ENCODE data around the gene GRM4.
A peak's percentile ranks its signal among the peaks of the same experiment; 100 is the strongest.
"Not testable (repeated sequence)": the region's sequence is repeated elsewhere in the genome, so short reads cannot be mapped to it uniquely, and the experiment has no call there.

Gene GRM4

GRCh38 chr6:34020278-34020677, 125.6 kb downstream of the GRM4 start:
- DNase-seq, result no peak

- no peak for DNase-seq
Measured at GRCh38 chr6:34018961-34019606, 126.8 kb downstream of the GRM4 start.

GRCh38 chr6:34018026-34018425, 127.9 kb downstream of the GRM4 start:
- no peak for DNase-seq

DNA sequence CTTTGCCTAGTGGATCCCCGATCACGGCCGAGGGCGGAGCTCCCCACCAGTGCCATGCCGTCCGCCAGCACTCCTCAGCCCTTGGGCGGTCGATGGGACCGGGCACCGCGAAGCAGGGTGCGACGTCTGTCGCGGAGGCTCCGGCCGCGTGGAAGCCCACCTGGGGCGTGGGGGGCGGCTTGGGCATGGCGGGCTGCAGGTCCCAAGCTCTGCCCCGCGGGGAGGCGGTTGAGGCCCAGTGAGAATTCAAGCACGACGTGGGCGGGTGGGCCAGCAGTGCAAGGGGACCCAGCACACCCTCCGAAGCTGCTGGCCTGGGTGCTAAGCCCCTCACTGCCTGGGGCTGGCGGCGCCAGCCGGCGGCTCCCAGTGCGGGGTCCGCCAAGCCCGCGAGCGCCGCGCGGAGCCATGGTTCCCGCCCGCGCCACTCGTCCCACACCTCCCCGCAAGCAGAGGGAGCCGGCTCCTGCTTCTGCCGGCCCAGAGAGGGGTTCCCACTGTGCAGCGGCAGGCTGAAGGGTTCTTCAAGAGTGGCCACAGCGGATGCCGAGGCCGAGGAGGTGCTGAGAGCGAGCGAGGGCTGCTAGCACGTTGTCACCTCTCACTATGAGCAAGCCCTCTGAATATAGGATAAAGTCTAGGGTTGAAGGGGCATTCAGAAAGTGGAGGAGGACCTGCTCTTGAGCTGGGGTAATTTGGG, 128.6 kb downstream of the GRM4 start:
- no peak for DNase-seq

DNA sequence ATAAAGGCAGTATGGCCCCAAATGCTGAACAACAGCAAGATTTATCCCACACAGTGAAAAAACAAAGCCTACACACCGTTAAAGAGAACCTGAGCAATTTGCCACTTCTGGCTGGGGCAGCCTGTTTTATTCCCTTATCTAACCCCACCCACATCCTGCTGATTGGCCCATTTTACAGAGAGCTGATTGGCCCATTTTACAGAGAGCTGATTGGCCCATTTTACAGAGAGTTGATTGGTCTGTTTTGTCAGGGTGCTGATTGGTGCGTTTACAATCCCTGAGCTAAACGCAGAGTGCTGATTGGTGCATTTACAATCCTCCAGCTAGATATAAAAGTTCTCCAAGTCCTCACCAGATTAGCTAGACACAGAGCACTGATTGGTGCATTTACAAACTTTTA, 129.3 kb downstream of the GRM4 start:
- DNase-seq, result not testable (repeated sequence)

GRCh38 chr6:34015586-34015985, 130.3 kb downstream of the GRM4 start:
- peak; percentile 8 for DNase-seq

DNA sequence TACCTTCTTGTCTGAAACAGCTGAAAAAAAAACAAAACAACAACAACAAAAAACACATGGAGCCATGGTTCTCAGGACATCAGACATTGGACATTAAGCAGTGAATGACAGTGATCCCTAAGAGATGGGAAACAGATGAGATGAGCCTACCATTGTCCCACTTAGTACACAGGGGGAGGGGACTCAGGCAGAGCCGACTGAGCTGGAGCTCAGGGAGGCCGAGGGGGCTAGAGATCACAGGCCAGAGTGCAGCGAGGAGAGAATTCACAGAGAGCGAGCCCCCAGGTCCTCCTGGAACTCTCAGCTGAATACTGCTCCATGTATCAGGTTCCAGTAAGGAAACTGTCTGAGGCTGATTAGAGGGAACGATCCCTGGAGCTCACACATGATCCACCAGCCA, 134.6 kb downstream of the GRM4 start:
- no peak for DNase-seq

GRCh38 chr6:34005901-34006531, 139.9 kb downstream of the GRM4 start:
- no peak for DNase-seq

DNA sequence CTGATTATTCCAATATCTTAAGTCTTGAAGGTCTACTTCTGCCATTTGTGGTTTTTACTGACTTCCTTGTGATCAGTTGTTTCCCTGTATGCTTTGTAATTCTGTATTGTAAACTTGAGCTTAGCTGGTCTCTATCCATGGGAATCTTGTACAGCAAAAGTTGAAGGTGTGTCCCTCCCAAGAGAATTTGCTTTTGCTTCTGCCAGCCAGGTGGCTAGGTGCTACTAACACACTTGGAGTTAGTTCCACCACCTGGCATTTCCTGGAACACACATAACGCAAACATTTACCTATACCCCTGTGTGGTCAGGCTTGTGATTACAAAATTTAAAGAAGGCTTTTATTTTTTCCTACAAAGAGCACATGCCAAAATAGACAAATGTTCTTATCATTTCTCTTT, 141.2 kb downstream of the GRM4 start:
- DNase-seq, result no peak

- no peak for DNase-seq
Measured at GRCh38 chr6:34003962-34004361, 141.9 kb downstream of the GRM4 start.

DNA sequence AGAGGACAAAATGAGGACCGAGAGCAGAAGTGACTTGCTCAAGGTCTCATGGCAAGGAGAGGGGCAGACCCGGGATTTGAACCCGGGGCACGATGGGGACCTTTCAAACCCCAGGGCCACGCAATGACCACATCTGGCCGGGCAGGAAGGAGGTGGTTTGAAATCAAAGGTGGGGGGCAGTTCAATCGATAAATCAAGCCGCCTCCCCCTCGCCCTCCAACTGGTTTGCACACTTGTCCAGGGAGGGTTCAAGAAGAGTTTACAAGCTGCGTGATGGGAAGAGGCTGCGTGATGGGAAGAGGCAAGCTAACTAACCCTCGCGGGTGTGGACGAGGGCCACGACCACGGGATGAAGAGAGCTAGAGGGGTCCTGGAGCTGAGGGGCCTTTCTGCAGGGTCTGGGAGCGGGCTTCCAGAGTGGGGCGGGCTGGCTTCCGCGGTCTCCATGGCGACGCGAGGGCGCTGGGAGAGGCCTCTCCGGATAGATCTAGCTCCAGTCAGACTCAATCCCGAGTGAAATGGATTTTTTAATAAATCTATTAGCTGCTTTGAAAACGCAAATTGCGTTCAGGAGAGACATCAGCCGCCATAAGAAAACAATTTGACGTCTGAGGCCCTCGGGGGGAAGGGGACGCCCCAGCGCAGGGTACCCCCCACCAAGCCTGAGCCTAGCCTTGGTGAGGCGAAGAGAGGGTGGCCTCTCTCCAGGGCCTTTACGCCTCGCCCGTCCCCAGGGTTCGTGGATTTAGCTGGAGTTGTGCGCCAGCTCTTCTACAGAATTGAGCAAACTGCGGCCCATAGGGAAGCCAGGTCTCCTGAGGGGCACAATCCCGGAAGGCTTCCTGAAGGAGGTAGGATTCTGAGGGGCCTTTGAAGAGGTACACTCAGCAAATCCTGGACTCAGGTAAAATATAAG, 143.9 kb downstream of the GRM4 start:
- DNase-seq, result no peak

DNA sequence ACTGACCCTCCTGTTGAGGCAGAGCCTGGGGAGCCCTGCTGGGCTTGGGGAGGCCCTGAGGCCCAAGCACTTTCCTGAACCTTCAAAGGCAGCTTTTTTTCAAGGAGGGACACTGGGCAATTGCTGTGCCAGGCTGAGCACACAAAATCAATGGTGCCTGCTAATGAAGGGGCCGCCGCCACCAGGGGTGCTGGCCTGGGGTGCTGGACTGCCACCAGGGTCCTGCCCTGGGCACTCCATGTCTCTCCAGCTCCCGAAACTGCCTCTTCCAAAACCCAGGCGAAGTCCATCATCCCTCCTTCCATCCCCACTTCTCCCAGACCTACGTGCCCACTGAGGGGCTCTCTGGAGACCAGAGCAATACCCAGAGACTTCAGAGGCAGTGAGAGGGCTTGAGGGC, 145.6 kb downstream of the GRM4 start:
- DNase-seq, result no peak

- DNase-seq, result no peak
Measured at GRCh38 chr6:33999567-33999966, 146.3 kb downstream of the GRM4 start.

DNA sequence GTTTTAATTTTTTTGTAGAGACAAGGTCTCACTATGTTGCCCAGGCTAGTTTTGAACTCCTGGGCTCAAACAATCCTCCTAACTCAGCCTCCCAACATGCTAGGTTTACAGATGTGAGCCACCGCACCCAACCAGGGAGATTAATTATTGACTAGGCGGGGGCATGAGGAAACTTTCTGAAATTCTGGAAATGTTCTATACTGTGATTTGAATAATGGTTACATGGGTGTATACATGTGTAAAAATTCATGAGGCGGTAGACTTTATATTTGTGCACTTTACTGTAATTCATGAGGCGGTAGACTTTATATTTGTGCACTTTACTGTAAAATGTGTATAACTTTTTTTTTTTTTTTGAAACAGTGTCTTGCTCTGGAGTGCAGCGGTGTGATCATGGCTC, 147.2 kb downstream of the GRM4 start:
- no peak for DNase-seq

- no peak for DNase-seq
Measured at GRCh38 chr6:33997265-33997664, 148.6 kb downstream of the GRM4 start.

GRCh38 chr6:33996120-33996475, 149.8 kb downstream of the GRM4 start:
- no peak for DNase-seq

DNA sequence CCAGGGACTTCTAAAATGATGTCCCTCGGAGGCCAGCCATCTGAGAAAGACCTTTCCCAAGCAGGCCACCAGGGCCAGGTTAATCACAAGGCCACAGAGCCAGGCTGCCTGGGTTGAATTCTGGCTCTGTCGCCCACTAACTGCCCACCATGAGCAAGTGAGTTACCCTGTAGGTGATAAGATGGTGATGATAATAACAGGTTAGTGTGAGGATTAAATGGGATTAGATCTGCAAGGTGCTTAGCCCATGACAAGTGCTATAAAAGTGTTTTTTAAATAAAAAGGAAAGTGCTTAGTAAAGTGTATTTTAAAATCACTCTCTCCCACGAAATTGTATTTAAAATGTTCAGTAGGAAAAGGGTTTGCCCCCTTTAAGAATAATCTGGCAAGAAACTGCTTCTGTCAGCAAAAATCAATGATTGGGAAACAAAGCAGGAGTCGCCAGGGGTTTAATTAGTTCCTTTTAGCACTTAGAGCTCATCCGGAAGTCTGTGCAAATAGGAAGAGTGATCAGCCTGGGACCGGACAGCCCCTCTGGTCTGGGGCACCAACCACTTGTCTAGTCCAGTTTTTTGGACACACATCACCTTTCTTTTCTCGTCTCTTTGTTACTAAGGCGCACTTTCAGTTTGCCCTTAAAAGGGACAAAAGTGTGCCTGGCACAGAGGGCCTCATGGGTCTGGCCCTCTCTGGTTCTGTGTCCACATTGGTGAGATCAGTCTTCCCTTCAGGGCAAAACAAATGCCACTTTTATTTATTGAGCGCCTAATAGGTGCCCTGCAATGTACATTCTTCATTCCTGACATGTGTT, 150.4 kb downstream of the GRM4 start:
- no peak for DNase-seq

DNA sequence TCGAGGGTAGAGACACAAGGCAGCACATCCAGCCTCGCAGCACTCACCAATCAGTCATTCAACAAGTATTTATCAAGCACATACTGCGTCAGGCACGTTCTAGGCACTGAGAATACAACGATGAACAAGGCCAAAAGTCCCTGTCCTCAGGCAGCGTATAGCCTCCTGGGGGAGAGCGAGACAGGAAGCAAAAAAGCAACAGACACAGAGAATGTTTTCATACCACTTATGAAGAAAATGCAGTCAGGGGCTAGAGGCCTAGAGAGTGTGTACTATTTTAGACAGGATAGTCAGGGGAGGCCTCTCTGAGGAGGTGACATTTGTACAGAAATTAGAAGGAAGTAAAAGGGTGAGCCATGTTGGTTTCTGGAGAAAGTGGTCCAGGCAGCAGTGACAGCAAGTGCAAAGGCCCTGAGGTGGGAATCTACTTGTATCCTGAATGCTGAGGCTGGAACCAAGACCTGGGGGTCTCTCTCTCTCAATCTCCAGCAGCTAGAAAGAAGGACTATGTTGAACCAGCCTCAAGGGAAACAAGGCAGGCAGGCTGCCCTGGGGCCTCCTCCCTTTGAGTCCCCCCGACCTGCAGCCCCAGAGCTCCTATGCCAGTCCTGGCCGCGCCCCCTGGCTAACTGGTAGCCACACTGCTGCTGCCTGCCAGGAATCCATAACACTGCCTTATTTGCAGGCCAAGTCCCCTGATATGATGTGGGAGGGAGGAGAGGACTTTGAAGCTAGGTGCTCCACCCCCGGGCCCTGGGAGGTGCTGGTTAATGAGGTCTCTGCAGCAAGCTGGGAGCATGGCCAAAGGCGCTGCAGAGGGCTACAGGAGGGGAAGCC, 151.2 kb downstream of the GRM4 start:
- DNase-seq, result no peak

DNA sequence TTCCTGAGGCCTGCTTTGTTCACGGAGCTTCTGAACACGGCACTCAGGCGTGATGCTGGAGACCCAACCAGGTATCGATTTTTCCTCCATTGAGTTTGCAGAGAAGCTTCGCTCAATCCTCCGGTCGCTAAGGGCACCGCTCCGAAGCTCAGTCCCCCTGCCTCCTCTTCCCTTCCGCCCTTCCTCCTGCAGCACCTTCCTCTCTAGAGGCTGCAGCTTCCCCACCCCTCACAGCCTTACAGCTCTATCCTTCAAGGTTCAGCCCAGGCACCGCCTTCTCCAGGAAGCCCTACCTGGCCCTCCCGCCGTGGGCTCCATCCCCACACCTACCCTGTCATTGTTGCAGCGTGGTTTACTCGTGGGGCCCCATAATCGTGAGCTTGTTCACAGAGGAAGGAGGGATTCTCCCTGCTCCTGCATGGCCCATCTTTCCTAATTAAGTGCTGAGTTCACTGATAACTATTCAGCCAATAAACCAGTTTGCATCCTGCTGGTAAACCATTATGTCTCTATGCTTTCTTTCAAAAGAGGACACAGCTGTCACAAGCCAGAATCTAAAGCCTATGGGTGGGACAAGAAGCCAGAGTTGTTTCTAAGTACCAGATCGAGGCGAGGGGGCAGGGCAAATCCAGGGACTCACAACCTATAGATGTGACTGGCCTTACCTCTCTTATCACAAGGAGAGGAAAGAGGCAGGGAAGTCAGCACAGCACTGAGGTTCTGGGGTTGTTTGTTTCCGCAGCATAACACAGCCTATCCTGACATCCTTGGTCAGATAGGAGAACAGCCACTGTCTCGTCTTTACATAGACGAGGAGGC, 152.0 kb downstream of the GRM4 start:
- no peak for DNase-seq

DNA sequence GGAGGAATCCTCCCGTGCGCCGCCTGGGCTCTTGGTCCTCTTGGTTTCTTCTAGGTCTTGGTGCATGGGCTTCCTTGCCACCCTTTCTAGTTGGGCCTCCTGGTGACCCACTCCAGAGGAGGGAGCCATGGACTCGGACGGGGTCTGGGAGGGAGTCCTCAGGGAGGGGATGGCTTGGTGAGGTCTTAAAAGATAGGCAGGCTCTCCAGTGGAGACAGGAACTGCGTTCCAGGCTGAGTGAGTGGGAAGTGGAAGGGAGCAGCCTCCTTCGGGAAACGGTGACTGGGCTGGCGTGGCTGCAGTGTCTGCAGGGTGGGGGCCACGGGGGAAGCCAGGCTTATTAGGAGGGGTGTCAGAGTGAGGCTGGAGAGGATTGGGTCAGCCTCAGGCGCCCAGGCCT, 152.8 kb downstream of the GRM4 start:
- DNase-seq, result no peak
